Stimulated activated CD8-positive, alpha-beta memory T cell treated with anti-CD3 and anti-CD28 coated beads, Interleukin-7, amount 100 ng/mL, for 4 hours (primary cell): ENCODE measurements around the gene MROH2B.

Source experiments
- DNase-seq, 2 donors: peaks; one replicate each; pipeline ENCODE4 v3.0.0-alpha.2; 2020; ENCODE audit warnings: low read depth in 2 of 2

MROH2B gene

GRCh38 chr5:40972434-40972833, 98.7 kb downstream of the MROH2B start:
- no peak for DNase-seq

- no peak for DNase-seq
Measured at GRCh38 chr5:40962207-40962955, 108.8 kb downstream of the MROH2B start.

- no peak for DNase-seq
Measured at GRCh38 chr5:40960037-40960436, 111.1 kb downstream of the MROH2B start.

GRCh38 chr5:40958811-40959210, 112.3 kb downstream of the MROH2B start:
- no peak for DNase-seq

- no peak for DNase-seq
Measured at GRCh38 chr5:40957048-40957447, 114.1 kb downstream of the MROH2B start.

DNA sequence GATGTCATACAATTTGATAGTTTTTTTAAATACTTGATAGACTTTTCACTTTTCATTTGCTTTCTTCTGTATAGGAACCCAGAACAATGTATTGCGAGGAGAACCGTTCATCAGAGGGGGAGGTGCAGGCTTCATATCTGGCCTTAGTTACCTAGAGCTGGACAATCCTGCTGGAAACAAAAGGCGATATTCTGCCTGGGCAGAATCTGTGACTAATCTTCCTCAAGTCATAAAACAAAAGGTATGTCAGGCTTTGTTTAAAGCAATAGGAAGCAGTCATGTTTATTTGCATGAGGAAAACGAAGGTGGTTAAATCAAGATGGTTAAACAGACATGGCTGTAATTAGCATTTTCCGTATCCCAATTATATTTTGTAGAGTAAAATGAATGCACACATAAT, 115.8 kb downstream of the MROH2B start:
- DNase-seq: no peak
